Liver (tissue), 9 donors: Measurements from ENCODE around the gene TBC1D22B. TPM values are rescaled to one million over a fixed set of nuclear protein-coding genes. Genes with fewer than 3 reads are reported as not detected.
A peak's percentile ranks its signal among the peaks of the same experiment; 100 is the strongest.

ENCODE experiments used
- DNase-seq: peaks from one replicate; pipeline ENCODE4 v3.0.0-alpha.2; 2017; ENCODE audit warnings: low spot score
- H3K27ac ChIP-seq, 2 donors: one replicate each; pipeline ENCODE4 v1.7.0; 2013; ENCODE audit warnings: inconsistent platforms in 2 of 2, low read length in 2 of 2, control low read depth in 1 of 2, low read depth in 1 of 2, mild to moderate bottlenecking in 1 of 2
- H3K27me3 ChIP-seq, 4 donors: one replicate each; pipeline versions ENCODE4 v1.6.1 to v1.7.0; 2013; ENCODE audit warnings: low read length in 3 of 4, inconsistent platforms in 1 of 4, mild to moderate bottlenecking in 1 of 4, moderate library complexity in 1 of 4; ENCODE audit not compliant: control insufficient read depth in 4 of 4, insufficient read depth in 4 of 4
- H3K36me3 ChIP-seq, 4 donors: one replicate each; pipeline versions ENCODE4 v1.6.1 to v1.7.0; 2013; ENCODE audit warnings: low read length in 3 of 4, mild to moderate bottlenecking in 3 of 4, low read depth in 1 of 4, moderate library complexity in 1 of 4; ENCODE audit not compliant: control insufficient read depth in 4 of 4, insufficient read depth in 3 of 4
- H3K4me1 ChIP-seq, 4 donors: one replicate each; pipeline versions ENCODE4 v1.6.1 to v1.7.0; 2013; ENCODE audit warnings: low read length in 3 of 4, mild to moderate bottlenecking in 3 of 4, moderate library complexity in 1 of 4; ENCODE audit not compliant: control insufficient read depth in 4 of 4, insufficient read depth in 4 of 4
- H3K4me3 ChIP-seq, 3 donors: one replicate each; pipeline versions ENCODE4 v1.6.1 to v1.7.0; 2013; ENCODE audit warnings: low read length in 3 of 3, control low read depth in 1 of 3, low read depth in 1 of 3, mild to moderate bottlenecking in 1 of 3
- H3K9ac ChIP-seq, 2 donors: one replicate each; pipeline ENCODE4 v1.7.0; 2013; ENCODE audit warnings: low read length in 2 of 2, mild to moderate bottlenecking in 2 of 2, moderate library complexity in 2 of 2, control low read depth in 1 of 2, low read depth in 1 of 2
- H3K9me3 ChIP-seq, 4 donors: one replicate each; pipeline versions ENCODE4 v1.6.1 to v1.7.0; 2013; ENCODE audit warnings: low read length in 3 of 4; ENCODE audit not compliant: control insufficient read depth in 4 of 4
- EGR1 ChIP-seq, 2 donors: IDR thresholded peaks; 2 replicates each; pipeline ENCODE4 v1.6.1; 2016 to 2018; ENCODE audit warnings: antibody characterized with exemption in 2 of 2, low read depth in 2 of 2
- FOXA1 ChIP-seq: IDR thresholded peaks from 2 replicates; pipeline ENCODE4 v1.6.1; 2016; ENCODE audit warnings: antibody characterized with exemption
- FOXA2 ChIP-seq: IDR thresholded peaks from 2 replicates; pipeline ENCODE4 v1.6.1; 2016; ENCODE audit warnings: antibody characterized with exemption
- GABPA ChIP-seq, 2 donors: IDR thresholded peaks in 1 of 2; conservative IDR thresholded peaks in 1 of 2; 2 replicates each; pipeline ENCODE4 v1.6.1; 2016; ENCODE audit warnings: antibody characterized with exemption in 2 of 2, mild to moderate bottlenecking in 1 of 2, moderate library complexity in 1 of 2
- HNF4A ChIP-seq, 2 donors: conservative IDR thresholded peaks; 2 replicates each; pipeline ENCODE4 v1.6.1; 2016; ENCODE audit warnings: antibody characterized with exemption in 2 of 2, mild to moderate bottlenecking in 2 of 2
- HNF4G ChIP-seq: IDR thresholded peaks from 2 replicates; pipeline ENCODE4 v1.6.1; 2016; ENCODE audit warnings: antibody characterized with exemption
- JUND ChIP-seq, 2 donors: IDR thresholded peaks; 2 replicates each; pipeline ENCODE4 v1.6.1; 2016; ENCODE audit warnings: antibody characterized with exemption in 2 of 2
- NR2F2 ChIP-seq: IDR thresholded peaks from 2 replicates; pipeline ENCODE4 v1.6.1; 2016; ENCODE audit warnings: antibody characterized with exemption
- RAD21 ChIP-seq, 2 donors: IDR thresholded peaks; 2 replicates each; pipeline ENCODE4 v1.6.1; 2016; ENCODE audit warnings: antibody characterized with exemption in 2 of 2, mild to moderate bottlenecking in 2 of 2
- RXRA ChIP-seq, 2 donors: IDR thresholded peaks; 2 replicates each; pipeline ENCODE4 v1.6.1; 2017 to 2018; ENCODE audit warnings: antibody characterized with exemption in 2 of 2, mild to moderate bottlenecking in 1 of 2
- SP1 ChIP-seq: IDR thresholded peaks from 2 replicates; pipeline ENCODE4 v1.6.1; 2018; ENCODE audit warnings: antibody characterized with exemption, mild to moderate bottlenecking
- TAF1 ChIP-seq: conservative IDR thresholded peaks from 2 replicates; pipeline ENCODE4 v1.6.1; 2016; ENCODE audit warnings: antibody characterized with exemption, mild to moderate bottlenecking
- YY1 ChIP-seq: IDR thresholded peaks from 2 replicates; pipeline ENCODE4 v1.6.1; 2016; ENCODE audit warnings: antibody characterized with exemption, mild to moderate bottlenecking
- WGBS: extraction: QIAGEN DNeasy Blood & Tissue Kit; methylation state at CpG from one replicate; pipeline ENCODE4 v1.1.7; 2013; 5-methylcytosine and 5-hydroxymethylcytosine counted together
- polyA plus RNA-seq, 2 donors: library from polyadenylated mRNA; stranded (reverse) in 1 of 2; unstranded in 1 of 2; fragments of 200-250 nt in 1 of 2; fragments of >200 nt in 1 of 2; fragmentation: Nextera tagmentation in 1 of 2; extraction: Ambion mirVana in 1 of 2; gene quantifications; one replicate each; pipeline versions ENCODE4 v1.2.1 to v1.2.3, GENCODE V29; 2013 to 2015
- total RNA-seq, 2 donors: library from RNA; depleted of rRNA; stranded (reverse); fragments of >200 nt; gene quantifications; one replicate each; pipeline ENCODE4 v1.2.3, GENCODE V29; 2014
- TF ChIP-seq, protein P1 (sequence below): IDR thresholded peaks from 2 replicates; pipeline ENCODE4 v1.6.1; 2016; ENCODE audit warnings: antibody characterized with exemption
- TF ChIP-seq, protein P2 (sequence below): IDR thresholded peaks from 2 replicates; pipeline ENCODE4 v1.6.1; 2016; ENCODE audit warnings: antibody characterized with exemption
- TF ChIP-seq, protein P3 (sequence below): IDR thresholded peaks from 2 replicates; pipeline ENCODE4 v1.6.1; 2016; ENCODE audit warnings: antibody characterized with exemption
- TF ChIP-seq, protein P4 (sequence below): IDR thresholded peaks from 2 replicates; pipeline ENCODE4 v1.6.1; 2016; ENCODE audit warnings: antibody characterized with exemption, mild to moderate bottlenecking
- donor health status: healthy.
- donor health status: healthy.
- donor health status: healthy.
- donor health status: healthy.
- donor health status: healthy.

The TBC1D22B gene
- total and polyA plus RNA-seq, 4 donors, result 1.4 to 10.7 (median 1.9) TPM

DNA sequence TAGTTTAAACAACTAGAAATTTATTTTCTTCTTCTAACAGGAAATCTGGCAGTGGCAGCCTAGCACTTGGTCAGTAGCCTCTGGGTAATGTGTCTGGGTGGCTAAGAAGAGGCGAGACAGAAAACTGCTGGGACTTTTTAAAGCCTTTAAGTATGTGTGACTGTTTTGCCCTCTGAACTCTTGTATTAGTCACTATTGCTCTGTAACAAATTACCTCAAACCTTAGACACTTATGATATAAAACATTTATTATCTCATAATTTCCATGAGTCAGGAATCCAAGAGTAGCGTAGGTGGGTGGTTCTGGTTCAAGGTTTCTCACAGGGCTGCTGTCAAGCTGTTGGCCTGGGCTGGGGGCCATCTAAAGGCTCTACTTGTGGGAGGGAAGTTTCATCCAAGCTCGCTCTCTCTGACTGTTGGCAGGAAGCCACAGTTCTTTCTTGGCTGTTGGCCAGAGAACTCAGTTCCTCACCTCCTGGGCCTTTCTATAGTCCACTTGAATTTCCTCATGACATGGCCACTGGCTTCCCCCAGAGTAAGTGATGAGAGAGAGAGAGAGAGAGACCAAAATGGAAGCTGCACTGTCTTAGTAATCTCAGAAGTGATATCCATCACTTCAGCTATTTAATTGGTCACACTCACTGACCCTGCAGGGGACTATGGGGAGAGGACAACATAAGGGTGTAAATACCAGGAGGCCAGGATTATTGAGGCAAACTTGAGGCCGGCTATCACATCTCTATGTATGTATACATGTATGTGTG is 17.4 kb upstream of the TBC1D22B start:
- TF ChIP-seq, protein P1, sequence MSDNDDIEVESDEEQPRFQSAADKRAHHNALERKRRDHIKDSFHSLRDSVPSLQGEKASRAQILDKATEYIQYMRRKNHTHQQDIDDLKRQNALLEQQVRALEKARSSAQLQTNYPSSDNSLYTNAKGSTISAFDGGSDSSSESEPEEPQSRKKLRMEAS, result no peak
- TF ChIP-seq HNF4A (conservative IDR thresholded peaks at IDR 0.05) (no peak), NR2F2 (peak; percentile 50), RXRA (IDR thresholded peaks at IDR 0.05) (no peak), SP1 (no peak), GABPA (IDR thresholded peaks at IDR 0.05 in 1 of 2, conservative IDR thresholded peaks at IDR 0.05 in 1 of 2) (no peak), JUND (IDR thresholded peaks at IDR 0.05) (peak; percentile 42 to 53), RAD21 (IDR thresholded peaks at IDR 0.05) (peak in 1 of 2 donors; percentile 12), TAF1 (no peak), HNF4G (no peak), YY1 (peak; percentile 45)
- TF ChIP-seq, protein P2, sequence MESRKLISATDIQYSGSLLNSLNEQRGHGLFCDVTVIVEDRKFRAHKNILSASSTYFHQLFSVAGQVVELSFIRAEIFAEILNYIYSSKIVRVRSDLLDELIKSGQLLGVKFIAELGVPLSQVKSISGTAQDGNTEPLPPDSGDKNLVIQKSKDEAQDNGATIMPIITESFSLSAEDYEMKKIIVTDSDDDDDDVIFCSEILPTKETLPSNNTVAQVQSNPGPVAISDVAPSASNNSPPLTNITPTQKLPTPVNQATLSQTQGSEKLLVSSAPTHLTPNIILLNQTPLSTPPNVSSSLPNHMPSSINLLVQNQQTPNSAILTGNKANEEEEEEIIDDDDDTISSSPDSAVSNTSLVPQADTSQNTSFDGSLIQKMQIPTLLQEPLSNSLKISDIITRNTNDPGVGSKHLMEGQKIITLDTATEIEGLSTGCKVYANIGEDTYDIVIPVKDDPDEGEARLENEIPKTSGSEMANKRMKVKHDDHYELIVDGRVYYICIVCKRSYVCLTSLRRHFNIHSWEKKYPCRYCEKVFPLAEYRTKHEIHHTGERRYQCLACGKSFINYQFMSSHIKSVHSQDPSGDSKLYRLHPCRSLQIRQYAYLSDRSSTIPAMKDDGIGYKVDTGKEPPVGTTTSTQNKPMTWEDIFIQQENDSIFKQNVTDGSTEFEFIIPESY, result no peak
- TF ChIP-seq, protein P3, sequence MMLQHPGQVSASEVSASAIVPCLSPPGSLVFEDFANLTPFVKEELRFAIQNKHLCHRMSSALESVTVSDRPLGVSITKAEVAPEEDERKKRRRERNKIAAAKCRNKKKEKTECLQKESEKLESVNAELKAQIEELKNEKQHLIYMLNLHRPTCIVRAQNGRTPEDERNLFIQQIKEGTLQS, result no peak
- peak; percentile 94 for DNase-seq
- H3K36me3 ChIP-seq, result no peaks in the 10 kb centered on the region
- H3K4me3 ChIP-seq, result no peak overlapping the region
- H3K27ac ChIP-seq, result no peak overlapping the region
- H3K9me3 ChIP-seq, result no peaks in the 10 kb centered on the region
- H3K9ac ChIP-seq, result no peak overlapping the region
- H3K27me3 ChIP-seq, result no peaks in the 10 kb centered on the region
- H3K4me1 ChIP-seq, result peaks cover 5 to 13% (median 7%) of the 10 kb centered on the region in 4 donors
- WGBS, result 53% methylated on average over 4 of the region's 4 CpGs

DNA sequence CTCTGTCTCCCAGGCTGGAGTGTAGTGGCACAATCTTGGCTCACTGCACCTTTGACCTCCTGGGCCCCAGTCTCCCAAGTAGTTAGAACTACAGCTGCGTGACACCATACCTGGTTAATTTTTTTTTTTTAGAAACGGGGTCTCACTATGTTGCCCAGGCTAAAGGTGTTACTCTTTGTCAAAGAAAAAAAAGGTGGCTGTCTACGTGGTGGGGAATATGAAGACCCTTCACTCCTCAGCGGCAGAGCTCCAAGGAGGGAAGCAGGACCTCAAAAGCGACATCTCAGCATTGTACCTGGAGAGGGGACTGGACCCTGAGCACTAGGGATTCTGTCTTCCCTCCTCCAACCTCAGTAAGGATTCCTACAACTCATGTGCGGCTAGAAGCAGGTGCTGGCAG is 16.4 kb upstream of the TBC1D22B start:
- Histone ChIP-seq H3K27ac (no peak overlapping the region), H3K4me3 (no peak overlapping the region), H3K36me3 (no peaks in the 10 kb centered on the region), H3K9me3 (no peaks in the 10 kb centered on the region), H3K4me1 (peaks cover 8 to 16% (median 10%) of the 10 kb centered on the region in 4 donors), H3K27me3 (no peaks in the 10 kb centered on the region), H3K9ac (no peak overlapping the region)
- WGBS, result 96% methylated on average over 6 of the region's 6 CpGs
- TF ChIP-seq EGR1 (IDR thresholded peaks at IDR 0.05; ENCODE audit: low read depth in 2 of 2), result no peak
- no peak for DNase-seq

DNA sequence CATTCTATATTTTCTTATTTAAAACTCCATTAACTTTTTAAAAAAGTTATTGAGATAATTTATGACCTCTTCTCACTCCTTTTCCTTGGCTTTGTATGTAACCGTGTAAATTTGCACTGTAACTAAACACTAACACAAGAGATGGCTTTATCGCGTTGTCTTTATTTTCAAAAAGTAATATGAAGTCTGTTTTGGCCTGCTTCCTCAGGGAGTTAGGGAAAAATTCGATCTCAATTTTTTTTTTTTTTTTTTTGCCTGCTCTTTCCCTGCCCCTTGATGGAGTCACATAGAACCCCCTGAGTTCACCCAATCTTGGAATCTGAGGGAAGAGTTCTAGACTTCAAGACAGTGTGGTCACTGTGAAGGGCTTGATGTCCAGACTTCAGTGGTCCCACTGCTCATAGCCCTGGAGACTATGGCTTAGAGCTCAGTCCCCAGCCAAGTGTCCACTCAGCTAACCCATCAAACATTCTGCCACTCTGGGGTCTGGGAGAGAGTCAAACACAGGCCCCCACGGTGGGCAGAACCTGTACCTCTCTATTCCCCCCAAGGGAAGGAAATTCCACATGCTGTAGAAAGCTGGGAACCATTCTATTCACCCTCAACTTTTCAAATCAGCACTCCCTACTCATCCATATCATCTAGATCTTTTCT is 15.7 kb upstream of the TBC1D22B start:
- TF ChIP-seq JUND (IDR thresholded peaks at IDR 0.05), result no peak
- TF ChIP-seq FOXA2, result no peak
- TF ChIP-seq FOXA1, result no peak
- no peak for TF ChIP-seq HNF4A (conservative IDR thresholded peaks at IDR 0.05)
- no peak for TF ChIP-seq GABPA (IDR thresholded peaks at IDR 0.05 in 1 of 2, conservative IDR thresholded peaks at IDR 0.05 in 1 of 2)
- no peak for TF ChIP-seq TAF1
- no peak for TF ChIP-seq SP1
- TF ChIP-seq, protein P4, sequence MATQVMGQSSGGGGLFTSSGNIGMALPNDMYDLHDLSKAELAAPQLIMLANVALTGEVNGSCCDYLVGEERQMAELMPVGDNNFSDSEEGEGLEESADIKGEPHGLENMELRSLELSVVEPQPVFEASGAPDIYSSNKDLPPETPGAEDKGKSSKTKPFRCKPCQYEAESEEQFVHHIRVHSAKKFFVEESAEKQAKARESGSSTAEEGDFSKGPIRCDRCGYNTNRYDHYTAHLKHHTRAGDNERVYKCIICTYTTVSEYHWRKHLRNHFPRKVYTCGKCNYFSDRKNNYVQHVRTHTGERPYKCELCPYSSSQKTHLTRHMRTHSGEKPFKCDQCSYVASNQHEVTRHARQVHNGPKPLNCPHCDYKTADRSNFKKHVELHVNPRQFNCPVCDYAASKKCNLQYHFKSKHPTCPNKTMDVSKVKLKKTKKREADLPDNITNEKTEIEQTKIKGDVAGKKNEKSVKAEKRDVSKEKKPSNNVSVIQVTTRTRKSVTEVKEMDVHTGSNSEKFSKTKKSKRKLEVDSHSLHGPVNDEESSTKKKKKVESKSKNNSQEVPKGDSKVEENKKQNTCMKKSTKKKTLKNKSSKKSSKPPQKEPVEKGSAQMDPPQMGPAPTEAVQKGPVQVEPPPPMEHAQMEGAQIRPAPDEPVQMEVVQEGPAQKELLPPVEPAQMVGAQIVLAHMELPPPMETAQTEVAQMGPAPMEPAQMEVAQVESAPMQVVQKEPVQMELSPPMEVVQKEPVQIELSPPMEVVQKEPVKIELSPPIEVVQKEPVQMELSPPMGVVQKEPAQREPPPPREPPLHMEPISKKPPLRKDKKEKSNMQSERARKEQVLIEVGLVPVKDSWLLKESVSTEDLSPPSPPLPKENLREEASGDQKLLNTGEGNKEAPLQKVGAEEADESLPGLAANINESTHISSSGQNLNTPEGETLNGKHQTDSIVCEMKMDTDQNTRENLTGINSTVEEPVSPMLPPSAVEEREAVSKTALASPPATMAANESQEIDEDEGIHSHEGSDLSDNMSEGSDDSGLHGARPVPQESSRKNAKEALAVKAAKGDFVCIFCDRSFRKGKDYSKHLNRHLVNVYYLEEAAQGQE, result no peak
- 91% methylated on average over 5 of the region's 5 CpGs for WGBS
- Histone ChIP-seq H3K27me3 (no peaks in the 10 kb centered on the region), H3K9ac (no peak overlapping the region), H3K9me3 (no peaks in the 10 kb centered on the region), H3K36me3 (no peaks in the 10 kb centered on the region), H3K4me1 (peaks cover 8 to 16% (median 10%) of the 10 kb centered on the region in 4 donors), H3K27ac (no peak overlapping the region), H3K4me3 (no peak overlapping the region)
- DNase-seq, result no peak
